ENCODE results near the gene ODAD4.

Gene ODAD4

DNA sequence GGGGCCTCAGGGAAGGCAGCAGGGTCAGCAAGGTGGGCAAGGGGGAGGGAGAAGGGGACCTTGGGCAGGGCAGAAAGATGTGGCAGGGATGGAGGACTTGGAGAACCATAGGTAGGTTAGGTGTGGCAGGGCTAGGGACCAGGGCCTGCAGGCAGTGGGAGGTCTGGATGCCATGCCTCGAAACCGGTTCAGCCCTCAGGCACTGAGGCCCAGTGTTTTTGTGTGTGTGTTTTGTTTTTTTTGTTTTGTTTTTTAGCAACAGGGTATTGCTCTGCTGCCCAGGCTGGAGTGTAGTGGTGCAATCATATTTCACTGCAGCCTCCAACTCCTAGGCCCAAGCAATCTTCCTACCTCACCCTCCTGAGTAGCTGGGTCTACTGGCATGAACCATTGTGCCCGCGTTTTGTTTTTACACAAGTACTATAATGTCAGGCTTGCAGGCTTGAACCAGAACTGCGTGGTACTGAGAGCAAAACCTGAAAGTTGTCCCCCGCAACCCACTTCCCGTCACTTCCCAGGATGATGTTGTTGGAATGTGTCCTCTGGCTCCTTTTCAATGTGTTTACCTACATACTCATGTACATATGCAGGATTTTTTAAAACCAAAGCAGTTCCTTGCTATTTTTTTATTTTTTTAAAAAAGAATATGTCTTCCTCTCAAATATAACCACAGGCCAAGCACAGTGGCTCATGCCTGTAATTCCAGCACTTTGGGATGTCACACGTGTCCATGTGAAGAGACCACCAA is 12.4 kb downstream of the ODAD4 start:
- no peak for DNase-seq (ENCODE audit: low read depth)

GRCh38 chr17:41943492-41943891 is 13.1 kb downstream of the ODAD4 start:
- DNase-seq (ENCODE audit: low read depth) = no peak

- no peak for DNase-seq (ENCODE audit: low read depth)
Observed at GRCh38 chr17:41944943-41945342, 14.5 kb downstream of the ODAD4 start.

DNA sequence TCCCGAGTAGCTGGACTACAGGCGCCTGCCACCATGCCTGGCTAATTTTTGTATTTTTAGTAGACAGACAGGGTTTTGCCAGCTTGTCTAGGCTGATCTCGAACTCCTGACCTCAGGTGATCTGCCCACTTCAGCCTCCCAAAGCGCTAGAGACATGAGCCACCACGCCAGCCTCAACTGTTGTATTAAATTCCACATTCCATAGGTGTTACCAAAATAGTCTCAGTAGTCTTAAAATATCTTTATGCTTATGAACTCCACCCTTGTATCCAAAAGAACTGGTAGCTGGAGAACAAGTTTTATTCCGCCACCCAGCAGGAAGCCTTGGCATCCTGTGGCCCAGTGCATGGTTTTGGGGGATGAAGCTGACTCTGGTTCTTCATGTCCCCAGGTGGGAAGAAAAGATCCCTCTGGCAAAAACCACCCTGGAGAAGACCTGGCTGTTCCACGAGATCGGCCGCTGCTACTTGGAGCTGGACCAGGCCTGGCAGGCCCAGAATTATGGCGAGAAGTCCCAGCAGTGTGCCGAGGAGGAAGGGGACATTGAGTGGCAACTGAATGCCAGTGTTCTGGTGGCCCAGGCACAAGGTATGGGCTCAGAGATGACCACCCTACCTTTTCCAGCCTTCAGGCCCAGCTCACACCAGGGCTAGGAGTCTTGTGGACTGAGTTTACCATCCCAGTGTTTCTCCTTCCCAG is 18.5 kb downstream of the ODAD4 start:
- no peak for DNase-seq (ENCODE audit: low read depth)

- DNase-seq (ENCODE audit: low read depth) = no peak
Observed at GRCh38 chr17:41956522-41956921, 26.1 kb downstream of the ODAD4 start.

GRCh38 chr17:41957031-41957868 is 26.8 kb downstream of the ODAD4 start:
- DNase-seq (ENCODE audit: low read depth) = no peak

DNA sequence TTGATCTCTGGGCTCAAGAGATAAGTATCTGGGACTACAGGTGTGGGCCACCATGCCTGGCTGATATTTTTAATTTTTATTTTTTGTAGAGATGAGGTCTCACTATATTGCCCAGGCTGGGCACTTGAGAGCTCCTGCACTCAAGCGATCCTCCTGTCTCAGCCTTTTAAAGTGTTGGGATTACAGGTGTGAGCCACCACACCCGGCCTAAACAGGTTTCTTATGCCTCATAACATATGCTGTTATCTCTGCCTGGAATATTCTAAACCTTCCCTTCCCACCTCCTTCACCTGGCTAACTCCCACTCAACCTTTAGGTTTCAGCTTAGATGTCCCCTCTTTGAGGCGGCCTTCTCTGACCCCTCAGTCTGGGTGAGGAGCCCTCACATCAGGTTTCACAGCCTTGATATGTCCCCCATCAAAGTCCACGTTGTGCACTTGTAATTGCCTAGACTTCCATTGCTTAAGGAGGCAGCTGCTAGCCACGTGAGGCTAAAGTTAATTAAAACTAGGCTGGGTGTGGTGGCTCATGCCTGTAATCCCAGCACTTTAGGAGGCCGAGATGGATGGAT is 27.5 kb downstream of the ODAD4 start:
- DNase-seq (ENCODE audit: low read depth) = no peak

DNA sequence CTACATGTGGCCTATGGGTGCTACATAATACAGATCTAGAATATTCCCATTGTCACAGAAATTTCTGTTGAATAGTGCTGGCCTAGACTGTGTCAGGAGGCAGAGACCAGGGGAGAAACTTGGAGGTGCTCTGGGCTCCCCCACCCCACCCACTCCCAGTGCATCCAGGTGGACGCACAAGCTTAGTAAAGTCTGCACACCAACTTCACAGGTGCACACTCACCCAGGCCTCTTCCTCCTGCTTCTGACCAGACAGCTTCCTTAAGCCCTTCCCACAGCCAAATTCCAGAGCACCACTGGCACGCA is 28.6 kb downstream of the ODAD4 start:
- DNase-seq (ENCODE audit: low read depth) = no peak

DNA sequence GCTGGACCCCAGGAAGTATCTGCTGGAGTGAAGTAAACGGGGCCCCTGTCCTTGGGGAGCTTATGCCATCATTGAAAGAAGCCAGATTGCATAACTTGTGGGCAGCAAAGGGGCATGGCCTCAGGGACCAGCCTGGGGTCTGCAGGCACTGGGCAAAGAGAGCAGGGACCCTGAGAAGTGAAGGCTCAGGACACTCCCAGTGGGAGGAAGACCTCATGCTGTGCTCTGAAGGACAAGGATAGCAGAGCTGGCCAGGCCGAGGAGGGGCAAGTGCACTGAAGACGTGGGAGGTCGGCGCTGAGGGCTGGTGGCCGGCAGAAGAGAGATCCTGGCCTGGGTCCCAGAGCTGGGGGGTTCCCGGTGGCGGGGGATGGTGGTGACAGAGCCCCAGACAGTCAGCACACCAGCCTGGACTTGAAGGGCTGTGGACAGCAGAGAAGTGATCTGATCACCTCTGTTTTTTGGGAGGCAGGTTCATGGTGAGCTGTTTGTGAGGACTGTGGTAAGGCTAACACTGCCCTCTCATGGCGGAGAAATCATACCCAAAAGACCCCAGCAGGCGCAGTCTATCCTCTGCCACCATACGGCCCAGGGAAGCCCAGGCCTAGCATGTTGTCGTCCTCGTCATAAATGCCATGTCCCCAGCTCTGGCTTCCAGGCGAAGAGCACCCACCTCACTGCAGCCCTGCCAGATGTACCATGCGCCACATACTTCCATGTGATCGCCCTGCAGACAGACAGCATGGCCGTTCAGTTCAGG is 29.1 kb downstream of the ODAD4 start:
- no peak for DNase-seq (ENCODE audit: low read depth)

DNA sequence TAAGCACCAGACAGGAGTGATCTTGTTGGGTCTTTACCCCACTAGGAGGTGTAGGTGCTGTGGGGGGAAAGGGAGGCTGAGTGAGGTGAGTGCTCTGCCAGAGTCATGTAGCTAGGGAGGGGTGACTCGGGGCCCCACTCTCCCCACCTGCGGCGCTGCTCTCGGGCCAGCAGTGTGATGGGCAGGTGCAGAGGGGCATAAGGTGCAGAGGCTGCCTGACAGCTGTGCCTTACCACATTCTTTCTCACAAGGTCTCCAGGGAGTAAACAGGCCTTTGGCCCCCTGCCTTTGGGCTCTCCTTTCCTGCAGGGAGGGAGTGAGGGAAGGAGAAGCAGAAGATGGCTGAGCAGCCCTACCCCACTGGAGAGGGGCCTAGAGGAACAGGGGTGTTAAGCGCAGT is 31.7 kb downstream of the ODAD4 start:
- no peak for DNase-seq (ENCODE audit: low read depth)

GRCh38 chr17:41962768-41963434 is 32.5 kb downstream of the ODAD4 start:
- DNase-seq (ENCODE audit: low read depth) = peak; percentile 58

DNA sequence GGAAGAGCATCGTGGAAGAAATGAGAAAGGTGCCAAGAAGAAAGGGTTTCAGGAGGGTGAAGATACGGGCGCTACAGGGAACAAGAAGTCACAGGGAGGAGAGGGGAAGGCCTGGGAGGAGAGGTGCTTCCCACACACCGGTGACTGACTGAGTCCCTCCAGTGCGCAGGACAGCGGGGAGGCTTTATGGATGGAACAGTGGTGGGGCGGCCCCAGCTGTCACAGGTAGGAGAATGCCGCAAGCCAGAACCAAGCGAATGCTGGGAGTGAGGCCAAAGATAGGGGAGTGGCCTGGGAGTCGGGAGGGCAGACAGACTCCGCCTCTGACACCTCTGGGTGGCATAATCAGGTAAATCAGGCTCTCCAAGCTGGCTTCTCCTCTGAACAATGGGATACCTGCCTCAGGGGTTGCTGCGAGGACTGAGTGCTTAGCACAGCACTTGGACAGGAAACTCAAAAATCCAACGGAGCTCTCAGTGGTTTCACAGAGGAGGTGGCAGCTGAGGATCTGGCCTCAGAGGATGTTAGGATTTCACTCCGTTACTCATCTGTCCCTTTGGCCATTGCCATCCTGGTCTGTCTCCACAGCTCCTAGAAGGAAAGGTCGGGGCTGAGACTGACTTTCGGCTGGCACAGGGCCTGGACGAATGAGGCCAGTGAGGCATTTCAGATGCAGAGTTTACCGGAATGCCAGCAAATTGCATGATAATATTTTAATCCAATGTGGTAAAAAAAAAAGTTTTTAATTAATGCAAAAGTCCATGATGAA is 35.5 kb downstream of the ODAD4 start:
- peak; percentile 54 for DNase-seq (ENCODE audit: low read depth)

DNA sequence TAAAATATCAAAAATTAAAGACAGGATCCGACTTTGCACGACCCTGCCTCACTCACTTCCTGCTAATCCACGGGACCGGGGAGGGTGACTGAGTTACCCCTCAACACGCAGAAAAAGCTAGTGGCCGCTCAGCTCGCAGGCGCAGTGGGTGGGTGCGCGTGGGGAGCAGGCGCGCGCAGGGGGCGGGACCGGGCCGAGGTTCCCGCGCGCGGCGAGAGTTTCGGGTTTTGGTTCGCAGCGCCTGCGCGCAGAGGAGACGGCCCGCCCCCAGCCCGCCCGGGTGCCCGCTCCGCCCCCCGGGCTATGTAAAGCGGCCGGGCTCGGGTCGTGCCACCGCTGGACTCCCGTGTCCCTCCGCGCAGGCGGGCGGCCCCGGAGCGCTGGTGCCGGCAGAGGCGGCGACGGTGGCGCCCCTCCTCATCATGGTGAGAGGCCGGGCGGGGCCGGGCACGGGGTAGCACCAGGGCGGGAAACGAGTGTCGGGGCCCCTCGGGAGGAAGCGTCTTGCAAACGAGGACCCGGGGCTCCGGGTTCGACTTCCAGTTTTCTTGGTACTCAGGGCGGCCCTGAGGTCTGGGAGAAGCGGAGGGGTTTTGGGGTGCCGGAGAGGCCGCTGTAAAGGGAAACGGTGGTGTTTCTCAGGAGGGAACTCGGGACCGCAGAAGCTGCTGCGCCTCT is 36.2 kb downstream of the ODAD4 start, which contains the start of gene CNP:
Gene CNP (plus strand): TSS at position 333 of the 678 bp plus-strand sequence. CDS start 90 bp downstream, at position 423.
- peak; percentile 85 for DNase-seq (ENCODE audit: low read depth)

- DNase-seq (ENCODE audit: low read depth) = no peak
Observed at GRCh38 chr17:41967141-41967920, 36.9 kb downstream of the ODAD4 start.

DNA sequence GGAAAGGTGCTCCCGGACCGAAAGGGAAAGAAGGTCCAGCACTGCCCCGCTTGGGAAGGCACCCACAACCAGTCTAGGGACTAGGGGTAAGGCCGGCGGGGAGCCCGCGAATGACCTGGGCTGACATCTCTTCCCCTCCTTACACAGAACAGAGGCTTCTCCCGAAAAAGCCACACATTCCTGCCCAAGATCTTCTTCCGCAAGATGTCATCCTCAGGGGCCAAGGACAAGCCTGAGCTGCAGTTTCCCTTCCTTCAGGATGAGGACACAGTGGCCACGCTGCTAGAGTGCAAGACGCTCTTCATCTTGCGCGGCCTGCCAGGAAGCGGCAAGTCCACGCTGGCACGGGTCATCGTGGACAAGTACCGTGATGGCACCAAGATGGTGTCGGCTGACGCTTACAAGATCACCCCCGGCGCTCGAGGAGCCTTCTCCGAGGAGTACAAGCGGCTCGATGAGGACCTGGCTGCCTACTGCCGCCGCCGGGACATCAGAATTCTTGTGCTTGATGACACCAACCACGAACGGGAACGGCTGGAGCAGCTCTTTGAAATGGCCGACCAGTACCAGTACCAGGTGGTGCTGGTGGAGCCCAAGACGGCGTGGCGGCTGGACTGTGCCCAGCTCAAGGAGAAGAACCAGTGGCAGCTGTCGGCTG is 37.6 kb downstream of the ODAD4 start:
- DNase-seq (ENCODE audit: low read depth) = no peak

DNA sequence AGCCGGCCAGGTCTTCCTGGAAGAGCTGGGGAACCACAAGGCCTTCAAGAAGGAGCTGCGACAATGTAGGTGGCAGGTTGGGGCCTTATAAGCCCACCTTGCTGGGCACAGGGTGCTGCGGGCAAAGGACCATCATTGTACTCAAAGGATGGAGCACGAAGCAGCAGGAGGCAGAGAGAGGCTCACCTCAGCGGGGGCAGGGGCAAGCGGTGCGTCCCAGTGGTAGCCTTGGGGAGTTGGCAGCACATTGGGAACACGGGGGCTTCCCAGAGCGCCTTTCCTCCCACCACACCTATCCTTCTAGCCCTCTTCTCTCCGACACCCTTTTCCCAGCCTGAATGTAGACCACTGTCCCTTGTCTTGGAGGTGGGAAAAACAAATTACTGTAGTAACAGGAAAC is 38.3 kb downstream of the ODAD4 start:
- no peak for DNase-seq (ENCODE audit: low read depth)

DNA sequence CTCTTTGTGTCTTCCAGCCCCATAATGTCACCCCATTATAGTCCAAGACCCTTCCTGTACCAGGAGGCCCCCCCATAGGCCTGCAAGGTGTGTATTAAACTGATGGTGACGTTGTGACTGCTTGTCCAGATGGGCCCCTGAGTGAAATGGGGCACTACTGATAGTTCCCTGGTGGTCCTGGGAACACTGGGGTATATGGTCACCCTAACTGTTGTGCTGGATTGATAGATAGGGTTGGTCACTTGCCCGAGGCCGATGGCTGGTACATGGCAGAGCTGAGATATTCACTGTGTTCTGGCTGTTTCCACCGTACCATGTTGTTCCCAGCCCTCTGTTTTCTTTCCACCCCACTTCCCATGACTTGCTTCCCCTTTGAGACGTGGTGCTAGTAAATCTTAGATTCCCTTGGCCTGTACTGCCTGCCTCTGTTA is 40.5 kb downstream of the ODAD4 start:
- no peak for DNase-seq (ENCODE audit: low read depth)
